ENCODE measurements around the gene SKP1. TPM values are rescaled to one million over a fixed set of nuclear protein-coding genes. Genes with fewer than 3 reads are reported as not detected.

The SKP1 gene
- total RNA-seq, 1 donor from 2014 or later, result 758 TPM

DNA sequence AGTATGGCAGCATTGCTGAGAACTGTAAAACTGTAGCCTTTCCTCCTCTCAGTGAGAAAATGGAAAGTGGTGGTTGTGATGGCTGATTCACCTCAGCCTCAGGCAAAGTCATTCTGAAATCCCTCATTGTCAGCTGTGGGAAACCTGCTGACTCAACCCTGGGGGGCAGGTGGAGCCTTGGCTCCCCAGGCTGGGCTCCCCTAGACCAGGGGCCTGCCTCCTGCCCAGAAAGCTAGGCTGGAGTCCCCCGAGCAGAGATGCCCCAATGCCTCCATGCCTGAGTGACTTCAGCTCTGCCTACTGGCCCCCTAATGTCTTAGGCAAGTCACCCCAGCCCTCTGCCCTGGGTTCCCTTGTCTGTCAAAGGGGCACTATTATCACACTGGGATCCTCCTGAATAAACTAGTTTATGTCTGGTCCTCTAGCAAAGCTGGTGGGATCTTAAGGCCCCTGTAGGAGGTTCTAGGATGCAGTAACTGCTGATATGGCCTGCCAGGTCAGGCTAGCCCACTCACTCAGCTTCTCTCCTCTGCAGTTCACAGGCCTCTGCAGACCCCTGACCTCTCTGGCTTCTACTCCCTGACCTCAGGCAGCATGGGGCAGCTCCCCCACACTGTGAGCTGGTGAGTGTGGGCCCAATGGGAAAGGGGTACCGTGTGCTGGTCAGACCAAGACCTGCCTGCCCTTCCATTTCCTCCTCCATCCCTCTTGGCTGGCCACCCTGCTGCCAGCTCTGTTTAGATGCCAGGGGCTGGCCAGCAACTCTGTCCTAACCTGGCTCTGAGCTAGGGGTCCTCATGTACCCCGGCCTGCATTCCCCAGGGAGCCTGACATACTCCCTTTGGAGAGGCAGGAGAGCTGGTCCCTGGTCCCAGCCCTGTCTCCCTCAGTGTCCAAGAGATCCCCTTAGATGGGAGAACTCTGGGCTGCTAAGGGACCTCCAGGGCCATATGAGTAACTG lies 38.1 kb downstream of the SKP1 start:
- Mint-ChIP-seq H3K4me1 (peaks cover 6% of the 10 kb centered on the region), H3K27ac (no peak overlapping the region), H3K4me3 (no peak overlapping the region), H3K36me3 (peaks cover 14% of the 10 kb centered on the region), H3K27me3 (ENCODE audit: insufficient read depth, low read depth) (peaks cover 6% of the 10 kb centered on the region), H3K9me3 (no peaks in the 10 kb centered on the region)
- no peak for TF ChIP-seq EZH2 (IDR thresholded peaks at IDR 0.05)
- TF ChIP-seq, protein P1, sequence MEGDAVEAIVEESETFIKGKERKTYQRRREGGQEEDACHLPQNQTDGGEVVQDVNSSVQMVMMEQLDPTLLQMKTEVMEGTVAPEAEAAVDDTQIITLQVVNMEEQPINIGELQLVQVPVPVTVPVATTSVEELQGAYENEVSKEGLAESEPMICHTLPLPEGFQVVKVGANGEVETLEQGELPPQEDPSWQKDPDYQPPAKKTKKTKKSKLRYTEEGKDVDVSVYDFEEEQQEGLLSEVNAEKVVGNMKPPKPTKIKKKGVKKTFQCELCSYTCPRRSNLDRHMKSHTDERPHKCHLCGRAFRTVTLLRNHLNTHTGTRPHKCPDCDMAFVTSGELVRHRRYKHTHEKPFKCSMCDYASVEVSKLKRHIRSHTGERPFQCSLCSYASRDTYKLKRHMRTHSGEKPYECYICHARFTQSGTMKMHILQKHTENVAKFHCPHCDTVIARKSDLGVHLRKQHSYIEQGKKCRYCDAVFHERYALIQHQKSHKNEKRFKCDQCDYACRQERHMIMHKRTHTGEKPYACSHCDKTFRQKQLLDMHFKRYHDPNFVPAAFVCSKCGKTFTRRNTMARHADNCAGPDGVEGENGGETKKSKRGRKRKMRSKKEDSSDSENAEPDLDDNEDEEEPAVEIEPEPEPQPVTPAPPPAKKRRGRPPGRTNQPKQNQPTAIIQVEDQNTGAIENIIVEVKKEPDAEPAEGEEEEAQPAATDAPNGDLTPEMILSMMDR (IDR thresholded peaks at IDR 0.05), result no peak
- TF ChIP-seq EZH2phosphoT487 (IDR thresholded peaks at IDR 0.05), result no peak
- H3K79me2 ChIP-seq (ENCODE audit: low read depth), result no peaks in the 10 kb centered on the region
- H3K4me3 ChIP-seq, result no peak overlapping the region
- H3K36me3 ChIP-seq, result no peaks in the 10 kb centered on the region
- H3K27ac ChIP-seq, result no peak overlapping the region
- H2AFZ ChIP-seq (replicated peaks), result no peak overlapping the region
- DNase-seq (ENCODE audit: low spot score), result no peak
- H3K27me3 ChIP-seq, result no peaks in the 10 kb centered on the region
- no peak overlapping the region for H3K9ac ChIP-seq
- no peaks in the 10 kb centered on the region for H3K9me3 ChIP-seq (ENCODE audit: low read depth)
- no peaks in the 10 kb centered on the region for H3F3A ChIP-seq (ENCODE audit: low read depth)
- peaks cover 90% of the 10 kb centered on the region for H4K20me1 ChIP-seq (ENCODE audit: low read depth)
- H3K4me1 ChIP-seq, result no peaks in the 10 kb centered on the region
- no peak overlapping the region for H3K4me2 ChIP-seq

- no peak overlapping the region for H3K4me3 ChIP-seq
- H3K27me3 ChIP-seq, result no peaks in the 10 kb centered on the region
- Mint-ChIP-seq H3K4me1 (peaks cover 10% of the 10 kb centered on the region), H3K9me3 (no peaks in the 10 kb centered on the region), H3K4me3 (no peak overlapping the region), H3K27me3 (ENCODE audit: insufficient read depth, low read depth) (peaks cover 4% of the 10 kb centered on the region), H3K27ac (no peak overlapping the region), H3K36me3 (peaks cover 16% of the 10 kb centered on the region)
- TF ChIP-seq, protein P1 (IDR thresholded peaks at IDR 0.05), result no peak
- TF ChIP-seq EZH2phosphoT487 (IDR thresholded peaks at IDR 0.05) (no peak), EZH2 (IDR thresholded peaks at IDR 0.05) (no peak)
- DNase-seq (ENCODE audit: low spot score), result no peak
- peaks cover 92% of the 10 kb centered on the region for H4K20me1 ChIP-seq (ENCODE audit: low read depth)
- no peaks in the 10 kb centered on the region for H3K36me3 ChIP-seq
- H3F3A ChIP-seq (ENCODE audit: low read depth), result no peaks in the 10 kb centered on the region
- no peaks in the 10 kb centered on the region for H3K9me3 ChIP-seq (ENCODE audit: low read depth)
- H3K4me1 ChIP-seq, result no peaks in the 10 kb centered on the region
- H3K79me2 ChIP-seq (ENCODE audit: low read depth), result no peaks in the 10 kb centered on the region
- H3K27ac ChIP-seq, result no peak overlapping the region
- no peak overlapping the region for H2AFZ ChIP-seq (replicated peaks)
- H3K4me2 ChIP-seq, result no peak overlapping the region
- H3K9ac ChIP-seq, result no peak overlapping the region
Measured at GRCh38 chr5:134136771-134137170, 40.0 kb downstream of the SKP1 start.

DNA sequence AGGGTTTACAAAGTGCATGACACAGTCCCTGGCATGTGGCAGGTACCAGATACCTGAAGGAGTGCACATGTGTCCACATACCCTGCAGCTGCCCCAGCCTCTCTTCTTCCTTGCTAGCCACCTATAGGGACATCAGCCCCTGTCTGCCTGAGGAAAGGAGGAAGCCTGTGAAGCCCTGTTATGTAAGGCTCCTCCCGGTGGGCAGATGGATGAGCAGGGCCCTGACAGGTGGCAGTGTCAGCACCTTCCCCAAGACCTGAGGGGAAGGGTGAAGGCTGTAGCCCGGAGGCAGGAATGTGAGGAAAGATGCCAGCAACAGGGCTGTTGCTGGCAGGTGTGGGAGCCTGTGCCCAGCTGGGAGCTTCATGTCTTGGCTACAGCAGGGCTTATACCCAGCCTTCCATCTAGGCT lies 40.5 kb downstream of the SKP1 start:
- peaks cover 16% of the 10 kb centered on the region for H3K36me3 Mint-ChIP-seq
- no peak overlapping the region for H2AFZ ChIP-seq (replicated peaks)
- no peak for DNase-seq (ENCODE audit: low spot score)
- peaks cover 10% of the 10 kb centered on the region for H3K4me1 Mint-ChIP-seq
- no peak overlapping the region for H3K4me3 Mint-ChIP-seq
- no peaks in the 10 kb centered on the region for H3K4me1 ChIP-seq
- no peak overlapping the region for H3K4me3 ChIP-seq
- TF ChIP-seq EZH2phosphoT487 (IDR thresholded peaks at IDR 0.05), result no peak
- TF ChIP-seq, protein P1 (IDR thresholded peaks at IDR 0.05), result no peak
- no peak for TF ChIP-seq EZH2 (IDR thresholded peaks at IDR 0.05)
- H3K9ac ChIP-seq, result no peak overlapping the region
- H3K27me3 ChIP-seq, result no peaks in the 10 kb centered on the region
- H3F3A ChIP-seq (ENCODE audit: low read depth), result no peaks in the 10 kb centered on the region
- H3K27ac Mint-ChIP-seq, result no peak overlapping the region
- H3K9me3 ChIP-seq (ENCODE audit: low read depth), result no peaks in the 10 kb centered on the region
- H3K79me2 ChIP-seq (ENCODE audit: low read depth), result no peaks in the 10 kb centered on the region
- peaks cover 92% of the 10 kb centered on the region for H4K20me1 ChIP-seq (ENCODE audit: low read depth)
- peaks cover 4% of the 10 kb centered on the region for H3K27me3 Mint-ChIP-seq (ENCODE audit: insufficient read depth, low read depth)
- H3K36me3 ChIP-seq, result no peaks in the 10 kb centered on the region
- H3K27ac ChIP-seq, result no peak overlapping the region
- no peak overlapping the region for H3K4me2 ChIP-seq
- no peaks in the 10 kb centered on the region for H3K9me3 Mint-ChIP-seq

All from neural progenitor cell (in vitro differentiated cells).